K562 (cell line): ENCODE results near the gene ZNF747. TPM values are rescaled to one million over a fixed set of nuclear protein-coding genes. Genes with fewer than 3 reads are reported as not detected.

ENCODE experiments used
- AFF1 ChIP-seq, 2 experiments: fragments of 450-650 bp; IDR thresholded peaks; 2 replicates each; pipeline ENCODE4 v1.6.1; 2018; ENCODE audit warnings: mild to moderate bottlenecking in 2 of 2, low read depth in 1 of 2; ENCODE audit not compliant: partially characterized antibody in 2 of 2
- ETV5 ChIP-seq: sonication (generic); formaldehyde crosslinking; IDR thresholded peaks from 2 replicates; pipeline ENCODE4 v1.4.0; 2020; ENCODE audit warnings: low read depth, mild to moderate bottlenecking, missing genetic modification reagents
- HDGF ChIP-seq: fragments of 450-650 bp; IDR thresholded peaks from 2 replicates; pipeline ENCODE4 v1.6.1; 2016
- HNRNPL ChIP-seq: fragments of 200-400 bp; formaldehyde crosslinking; IDR thresholded peaks from 2 replicates; pipeline ENCODE4 v1.6.1; 2017; ENCODE audit warnings: low read depth, mild to moderate bottlenecking, low read length
- KAT7 ChIP-seq: sonication (generic); formaldehyde crosslinking; IDR thresholded peaks from 2 replicates; pipeline ENCODE4 v1.8.0; 2022; ENCODE audit warnings: missing genetic modification reagents, mild to moderate bottlenecking, borderline replicate concordance
- KDM2B ChIP-seq: fragments of 250-450 bp; sonication (Bioruptor Pico); IDR thresholded peaks from 2 replicates; pipeline ENCODE4 v1.8.0; 2021; ENCODE audit warnings: mild to moderate bottlenecking, moderate library complexity
- MCM3 ChIP-seq: fragments of 450-650 bp; IDR thresholded peaks from 2 replicates; pipeline ENCODE4 v1.6.1; 2016
- POLR3G ChIP-seq: IDR thresholded peaks from 2 replicates; pipeline ENCODE4 v1.6.1; 2011; ENCODE audit not compliant: insufficient read length, insufficient replicate concordance; ENCODE audit errors: extremely low read depth
- PRDM10 ChIP-seq: fragments of 450-650 bp; IDR thresholded peaks from 2 replicates; pipeline ENCODE4 v1.6.1; 2018; ENCODE audit not compliant: partially characterized antibody
- PTBP1 ChIP-seq: fragments of 200-400 bp; formaldehyde crosslinking; IDR thresholded peaks from 2 replicates; pipeline ENCODE4 v1.6.1; 2017; ENCODE audit warnings: low read depth, low read length
- SIN3A ChIP-seq, 2 experiments: fragments of 150-350 bp in 1 of 2; IDR thresholded peaks; 2 replicates each; pipeline ENCODE4 v1.6.1; 2011 to 2016; ENCODE audit warnings: borderline replicate concordance in 2 of 2, low read depth in 2 of 2, low read length in 2 of 2, mild to moderate bottlenecking in 2 of 2, moderate library complexity in 2 of 2; ENCODE audit not compliant: control insufficient read depth in 1 of 2
- SIX5 ChIP-seq, 2 experiments: IDR thresholded peaks; 2 replicates each; pipeline ENCODE4 v1.6.1; 2011; ENCODE audit warnings: low read length in 2 of 2, borderline replicate concordance in 1 of 2, low read depth in 1 of 2, mild to moderate bottlenecking in 1 of 2, moderate library complexity in 1 of 2; ENCODE audit not compliant: insufficient read depth in 1 of 2
- TAF1 ChIP-seq: IDR thresholded peaks from 2 replicates; pipeline ENCODE4 v1.6.1; 2011; ENCODE audit warnings: mild to moderate bottlenecking, low read length, moderate library complexity; ENCODE audit not compliant: insufficient read depth, control insufficient read depth, severe bottlenecking; ENCODE audit errors: extremely low read depth
- THRB ChIP-seq: fragments of 450-650 bp; formaldehyde crosslinking; conservative IDR thresholded peaks from 2 replicates; pipeline ENCODE4 v1.4.0; 2022; ENCODE audit warnings: mild to moderate bottlenecking, missing genetic modification characterization
- ZNF12 ChIP-seq: sonication (generic); formaldehyde crosslinking; IDR thresholded peaks from 2 replicates; pipeline ENCODE4 v1.4.0; 2020; ENCODE audit warnings: mild to moderate bottlenecking, missing genetic modification reagents
- polyA plus RNA-seq, 8 experiments: library from polyadenylated mRNA; depleted of rRNA in 4 of 8; stranded (reverse) in 5 of 8; unstranded in 3 of 8; fragments of >200 nt; fragmentation: Nextera tagmentation in 2 of 8; fragmentation: Illumina TruSeq in 1 of 8; extraction: Ambion mirVana in 2 of 8; extraction: Trizol in 1 of 8; gene quantifications; 2 replicates each; pipeline versions ENCODE4 v1.2.1 to v1.2.3, GENCODE V29; 2011 to 2014; ENCODE audit warnings: inconsistent platforms in 1 of 8, missing spikeins in 1 of 8
- total RNA-seq, 7 experiments: library from RNA; depleted of rRNA in 6 of 7; stranded (reverse); fragments of >200 nt in 6 of 7; fragmentation: Illumina TruSeq in 2 of 7; extraction: Trizol in 2 of 7; gene quantifications; 2 replicates each; pipeline versions ENCODE4 v1.2.1 to v1.2.3, GENCODE V29; 2011 to 2021; ENCODE audit warnings: low replicate concordance in 1 of 7
- TF ChIP-seq, protein P1 (sequence below): fragments of 250-450 bp; sonication (Bioruptor Pico); IDR thresholded peaks from 2 replicates; pipeline ENCODE4 v1.8.0; 2021; ENCODE audit warnings: moderate library complexity, mild to moderate bottlenecking, inconsistent platforms
- TF ChIP-seq, protein P2 (sequence below): fragments of 450-650 bp; formaldehyde crosslinking; IDR thresholded peaks from 2 replicates; pipeline ENCODE4 v1.4.0; 2022; ENCODE audit warnings: missing genetic modification characterization

ZNF747 gene
- total and polyA plus RNA-seq, 9 of the 15 experiments (the other 6 are each of a cell fraction or from before 2014, with no cell fraction given) = 0.14 to 3.3 (median 1.5) TPM

DNA sequence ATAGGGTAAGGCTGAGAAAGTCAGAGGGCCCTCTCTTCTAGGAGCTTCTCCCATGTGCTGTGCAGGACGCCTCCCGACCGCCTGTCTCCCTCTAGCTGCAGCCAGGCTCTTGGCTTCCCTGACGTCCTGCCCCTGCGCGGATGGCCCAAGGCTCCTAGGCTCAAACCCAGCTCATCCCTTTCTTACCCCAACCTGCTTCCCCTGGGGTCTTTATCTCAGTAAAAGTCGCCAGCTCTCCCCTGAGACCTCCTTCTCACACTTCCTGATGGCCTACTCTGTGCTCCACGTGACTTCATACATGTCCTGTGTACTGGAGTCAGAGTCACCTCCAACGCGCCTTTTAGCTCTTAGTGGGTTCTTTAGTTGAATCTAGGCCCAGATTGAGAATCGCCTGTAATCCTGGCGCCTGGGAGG, 1.1 kb upstream of the ZNF747 start (continued):
- no peak for TF ChIP-seq AFF1 (IDR thresholded peaks at IDR 0.05; ENCODE audit: low read depth in 1 of 2, partially characterized antibody in 2 of 2)
- no peak for TF ChIP-seq HNRNPL
- TF ChIP-seq SIN3A (IDR thresholded peaks at IDR 0.05; ENCODE audit: borderline replicate concordance in 2 of 2, control insufficient read depth in 1 of 2, low read depth in 2 of 2, low read length in 2 of 2) = peak in 1 of 2 experiments; percentile 49; a peak in 1 of 4 replicates
- TF ChIP-seq HDGF = peak; percentile 66; the same call in 1 of the 2 replicates
- TF ChIP-seq ZNF12 (CRISPR knock-in tag) = no peak
- TF ChIP-seq MCM3 = no peak
- no peak for TF ChIP-seq SIX5 (IDR thresholded peaks at IDR 0.05; ENCODE audit: borderline replicate concordance in 1 of 2, insufficient read depth in 1 of 2, low read depth in 1 of 2, low read length in 2 of 2)
- no peak for TF ChIP-seq PTBP1
- 0 out of 2 replicates have a peak, but pooled peaks have one; percentile 28 for TF ChIP-seq THRB
- peak; percentile 12 for TF ChIP-seq PRDM10
- TF ChIP-seq POLR3G = no peak
- TF ChIP-seq, protein P1, sequence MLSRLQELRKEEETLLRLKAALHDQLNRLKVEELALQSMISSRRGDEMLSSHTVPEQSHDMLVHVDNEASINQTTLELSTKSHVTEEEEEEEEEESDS = no peak
- peak; percentile 65 for TF ChIP-seq TAF1
- TF ChIP-seq KDM2B = no peak
- TF ChIP-seq, protein P2, sequence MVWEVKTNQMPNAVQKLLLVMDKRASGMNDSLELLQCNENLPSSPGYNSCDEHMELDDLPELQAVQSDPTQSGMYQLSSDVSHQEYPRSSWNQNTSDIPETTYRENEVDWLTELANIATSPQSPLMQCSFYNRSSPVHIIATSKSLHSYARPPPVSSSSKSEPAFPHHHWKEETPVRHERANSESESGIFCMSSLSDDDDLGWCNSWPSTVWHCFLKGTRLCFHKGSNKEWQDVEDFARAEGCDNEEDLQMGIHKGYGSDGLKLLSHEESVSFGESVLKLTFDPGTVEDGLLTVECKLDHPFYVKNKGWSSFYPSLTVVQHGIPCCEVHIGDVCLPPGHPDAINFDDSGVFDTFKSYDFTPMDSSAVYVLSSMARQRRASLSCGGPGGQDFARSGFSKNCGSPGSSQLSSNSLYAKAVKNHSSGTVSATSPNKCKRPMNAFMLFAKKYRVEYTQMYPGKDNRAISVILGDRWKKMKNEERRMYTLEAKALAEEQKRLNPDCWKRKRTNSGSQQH (CRISPR knock-in tag) = 0 out of 2 replicates have a peak, but pooled peaks have one; percentile 72
- TF ChIP-seq KAT7 (CRISPR knock-in tag) = no peak
- TF ChIP-seq ETV5 (CRISPR knock-in tag) = no peak; the same call in 1 of the 2 replicates
